COLO829 (cell line): ENCODE measurements around the gene SHISA4.
"Not testable (repeated sequence)": the region's sequence is repeated elsewhere in the genome, so short reads cannot be mapped to it uniquely, and the experiment has no call there.

ENCODE experiments used
- DNase-seq: peaks from one replicate; pipeline ENCODE4 v3.0.0; 2012; ENCODE audit warnings: low spot score

SHISA4 gene

GRCh38 chr1:201928266-201928665 is 39.6 kb downstream of the SHISA4 start:
- no peak for DNase-seq

GRCh38 chr1:201930137-201930536 is 41.4 kb downstream of the SHISA4 start:
- DNase-seq = no peak

GRCh38 chr1:201930803-201931202 is 42.1 kb downstream of the SHISA4 start:
- DNase-seq = no peak

GRCh38 chr1:201933840-201934430 is 45.2 kb downstream of the SHISA4 start:
- no peak for DNase-seq

- peak; percentile 61 for DNase-seq
Observed at GRCh38 chr1:201937624-201938213, 49.0 kb downstream of the SHISA4 start.

GRCh38 chr1:201938440-201939035 is 49.8 kb downstream of the SHISA4 start:
- DNase-seq = no peak

GRCh38 chr1:201939148-201939547 is 50.5 kb downstream of the SHISA4 start:
- DNase-seq = no peak

GRCh38 chr1:201939574-201939973 is 50.9 kb downstream of the SHISA4 start:
- no peak for DNase-seq

GRCh38 chr1:201940316-201940715 is 51.6 kb downstream of the SHISA4 start:
- not testable (repeated sequence) for DNase-seq

- no peak for DNase-seq
Observed at GRCh38 chr1:201941420-201942128, 52.9 kb downstream of the SHISA4 start.

GRCh38 chr1:201942129-201942495 is 53.4 kb downstream of the SHISA4 start:
- no peak for DNase-seq
